Neural cell (in vitro differentiated cells): Measurements from ENCODE around the gene RANBP9.

ENCODE experiments used
- CTCF ChIP-seq: fragments of 450-650 bp; IDR thresholded peaks from 2 replicates; pipeline ENCODE4 v1.5.1; 2014; ENCODE audit warnings: antibody characterized with exemption, mild to moderate bottlenecking, moderate library complexity; ENCODE audit not compliant: poor library complexity, severe bottlenecking
- EP300 ChIP-seq: fragments of 450-650 bp; conservative IDR thresholded peaks from 2 replicates; pipeline ENCODE4 v1.6.1; 2014; ENCODE audit warnings: antibody characterized with exemption, mild to moderate bottlenecking, moderate library complexity; ENCODE audit not compliant: poor library complexity, severe bottlenecking
- SMC3 ChIP-seq: fragments of 450-650 bp; conservative IDR thresholded peaks from 2 replicates; pipeline ENCODE4 v1.6.1; 2014; ENCODE audit warnings: antibody characterized with exemption, mild to moderate bottlenecking, moderate library complexity; ENCODE audit not compliant: poor library complexity
- TF ChIP-seq, protein P1 (sequence below): IDR thresholded peaks from 2 replicates; pipeline ENCODE4 v1.6.1; 2012; ENCODE audit warnings: borderline replicate concordance

DNA sequence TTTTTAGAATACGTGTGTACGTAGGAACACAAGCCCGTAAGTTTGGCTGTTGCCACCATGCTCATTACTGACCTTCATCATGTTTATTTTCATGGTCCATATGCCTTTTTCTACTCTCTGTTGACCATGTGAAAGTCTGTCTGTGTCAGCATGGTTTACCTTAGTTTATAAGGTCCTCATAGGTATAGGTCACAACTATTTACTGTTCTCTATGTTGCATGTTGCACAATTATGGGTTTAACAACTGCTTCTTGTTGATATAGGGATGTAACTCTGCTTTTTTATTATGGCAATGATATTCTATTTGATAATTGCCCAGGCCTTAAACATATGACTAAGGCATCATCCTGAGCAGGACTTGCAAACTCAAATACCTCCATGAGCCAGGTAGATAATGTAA, 13.4 kb upstream of the RANBP9 start:
- TF ChIP-seq, protein P1, sequence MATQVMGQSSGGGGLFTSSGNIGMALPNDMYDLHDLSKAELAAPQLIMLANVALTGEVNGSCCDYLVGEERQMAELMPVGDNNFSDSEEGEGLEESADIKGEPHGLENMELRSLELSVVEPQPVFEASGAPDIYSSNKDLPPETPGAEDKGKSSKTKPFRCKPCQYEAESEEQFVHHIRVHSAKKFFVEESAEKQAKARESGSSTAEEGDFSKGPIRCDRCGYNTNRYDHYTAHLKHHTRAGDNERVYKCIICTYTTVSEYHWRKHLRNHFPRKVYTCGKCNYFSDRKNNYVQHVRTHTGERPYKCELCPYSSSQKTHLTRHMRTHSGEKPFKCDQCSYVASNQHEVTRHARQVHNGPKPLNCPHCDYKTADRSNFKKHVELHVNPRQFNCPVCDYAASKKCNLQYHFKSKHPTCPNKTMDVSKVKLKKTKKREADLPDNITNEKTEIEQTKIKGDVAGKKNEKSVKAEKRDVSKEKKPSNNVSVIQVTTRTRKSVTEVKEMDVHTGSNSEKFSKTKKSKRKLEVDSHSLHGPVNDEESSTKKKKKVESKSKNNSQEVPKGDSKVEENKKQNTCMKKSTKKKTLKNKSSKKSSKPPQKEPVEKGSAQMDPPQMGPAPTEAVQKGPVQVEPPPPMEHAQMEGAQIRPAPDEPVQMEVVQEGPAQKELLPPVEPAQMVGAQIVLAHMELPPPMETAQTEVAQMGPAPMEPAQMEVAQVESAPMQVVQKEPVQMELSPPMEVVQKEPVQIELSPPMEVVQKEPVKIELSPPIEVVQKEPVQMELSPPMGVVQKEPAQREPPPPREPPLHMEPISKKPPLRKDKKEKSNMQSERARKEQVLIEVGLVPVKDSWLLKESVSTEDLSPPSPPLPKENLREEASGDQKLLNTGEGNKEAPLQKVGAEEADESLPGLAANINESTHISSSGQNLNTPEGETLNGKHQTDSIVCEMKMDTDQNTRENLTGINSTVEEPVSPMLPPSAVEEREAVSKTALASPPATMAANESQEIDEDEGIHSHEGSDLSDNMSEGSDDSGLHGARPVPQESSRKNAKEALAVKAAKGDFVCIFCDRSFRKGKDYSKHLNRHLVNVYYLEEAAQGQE: no peak
- TF ChIP-seq SMC3 (no peak), CTCF (no peak), EP300 (no peak)
